HEK293 (cell line): ENCODE data around the gene CAB39.

ENCODE experiments used
- CTCF ChIA-PET: fragments of 350-600 bp; formaldehyde crosslinking; extraction: SDS; loops from one replicate; lab custom pipeline; 2021; ENCODE audit warnings: antibody characterized with exemption; lab: Yijun Ruan, JAX
- POLR2A ChIA-PET: fragments of 300-600 bp; formaldehyde crosslinking; extraction: SDS; loops from one replicate; lab custom pipeline; 2020; ENCODE audit warnings: antibody characterized with exemption, inconsistent platforms; lab: Yijun Ruan, JAX
- H3K27ac ChIP-seq: fragments of 200-500 bp; sonication (Bioruptor generic); 2 replicates; pipeline ENCODE4 v1.5.1; 2014; ENCODE audit warnings: low read depth, low read length, control low read depth, inconsistent platforms; ENCODE audit errors: extremely low read depth
- H3K36me3 ChIP-seq, 2 experiments: fragments of 200-500 bp in 1 of 2; sonication (Bioruptor generic) in 1 of 2; 1 replicate in 1 of 2; 2 replicates in 1 of 2; pipeline ENCODE4 v1.5.1; 2014 to 2017; ENCODE audit warnings: inconsistent platforms in 2 of 2, low read length in 2 of 2; ENCODE audit not compliant: control insufficient read depth in 2 of 2, insufficient read depth in 1 of 2
- H3K4me1 ChIP-seq: fragments of 200-500 bp; sonication (Bioruptor generic); 2 replicates; pipeline ENCODE4 v1.5.1; 2014; ENCODE audit warnings: mild to moderate bottlenecking, low read length, inconsistent platforms; ENCODE audit not compliant: control insufficient read depth, insufficient read depth
- H3K4me3 ChIP-seq: 2 replicates; pipeline ENCODE4 v1.5.1; 2011; ENCODE audit warnings: low read depth, mild to moderate bottlenecking, control low read depth, low read length, moderate library complexity
- H3K9me3 ChIP-seq: fragments of 200-500 bp; sonication (Bioruptor generic); 2 replicates; pipeline ENCODE4 v1.5.1; 2014; ENCODE audit warnings: low read depth, low read length, inconsistent platforms; ENCODE audit not compliant: control insufficient read depth, insufficient read depth
- HOXA7 ChIP-seq: sonication (generic); formaldehyde crosslinking; IDR thresholded peaks from 2 replicates; pipeline ENCODE4 v1.8.1; 2022; ENCODE audit warnings: missing genetic modification reagents, borderline replicate concordance
- KLF8 ChIP-seq: fragments of 450-650 bp; formaldehyde crosslinking; IDR thresholded peaks from 2 replicates; pipeline ENCODE4 v1.5.1; 2016; ENCODE audit warnings: missing biosample characterization, missing genetic modification characterization
- SP7 ChIP-seq: fragments of 450-650 bp; formaldehyde crosslinking; IDR thresholded peaks from 2 replicates; pipeline ENCODE4 v1.5.1; 2016; ENCODE audit warnings: missing biosample characterization, missing genetic modification characterization
- ZNF16 ChIP-seq: fragments of 450-650 bp; formaldehyde crosslinking; IDR thresholded peaks from 2 replicates; pipeline ENCODE4 v1.5.1; 2016; ENCODE audit warnings: low read depth, missing biosample characterization, missing genetic modification characterization
- ZNF549 ChIP-seq: fragments of 450-650 bp; IDR thresholded peaks from 2 replicates; pipeline ENCODE4 v1.5.1; 2018; ENCODE audit warnings: missing biosample characterization, missing genetic modification characterization, mild to moderate bottlenecking, inconsistent platforms, moderate library complexity
- ZNF624 ChIP-seq: fragments of 450-650 bp; formaldehyde crosslinking; IDR thresholded peaks from 2 replicates; pipeline ENCODE4 v1.5.1; 2017; ENCODE audit warnings: missing biosample characterization, missing genetic modification characterization
- ZNF660 ChIP-seq: fragments of 450-650 bp; IDR thresholded peaks from 2 replicates; pipeline ENCODE4 v1.5.1; 2018; ENCODE audit warnings: missing biosample characterization, mild to moderate bottlenecking, missing genetic modification characterization
- ZNF670 ChIP-seq: fragments of 450-650 bp; formaldehyde crosslinking; IDR thresholded peaks from 2 replicates; pipeline ENCODE4 v1.5.1; 2016; ENCODE audit warnings: missing biosample characterization, missing genetic modification characterization, low read depth
- ZNF677 ChIP-seq: fragments of 450-650 bp; IDR thresholded peaks from 2 replicates; pipeline ENCODE4 v1.5.0; 2018; ENCODE audit warnings: missing biosample characterization, mild to moderate bottlenecking, missing genetic modification characterization, moderate library complexity
- TF ChIP-seq, protein P1 (sequence below): fragments of 450-650 bp; formaldehyde crosslinking; IDR thresholded peaks from 2 replicates; pipeline ENCODE4 v1.5.1; 2017; ENCODE audit warnings: missing biosample characterization, missing genetic modification characterization
- TF ChIP-seq, protein P2 (sequence below): fragments of 450-650 bp; formaldehyde crosslinking; IDR thresholded peaks from 2 replicates; pipeline ENCODE4 v1.5.1; 2016; ENCODE audit warnings: missing biosample characterization, missing genetic modification characterization, borderline replicate concordance
- TF ChIP-seq, protein P3 (sequence below): fragments of 450-650 bp; formaldehyde crosslinking; IDR thresholded peaks from 2 replicates; pipeline ENCODE4 v1.5.1; 2016; ENCODE audit warnings: missing biosample characterization, missing genetic modification characterization
- TF ChIP-seq, protein P4 (sequence below): fragments of 450-650 bp; formaldehyde crosslinking; IDR thresholded peaks from 2 replicates; pipeline ENCODE4 v1.5.1; 2016; ENCODE audit warnings: missing biosample characterization, missing genetic modification characterization
- TF ChIP-seq, protein P5 (sequence below): fragments of 450-650 bp; formaldehyde crosslinking; IDR thresholded peaks from 2 replicates; pipeline ENCODE4 v1.5.1; 2016; ENCODE audit warnings: missing biosample characterization, missing genetic modification characterization
- TF ChIP-seq, protein P6 (sequence below): fragments of 450-650 bp; formaldehyde crosslinking; IDR thresholded peaks from 2 replicates; pipeline ENCODE4 v1.5.1; 2017; ENCODE audit warnings: missing biosample characterization, missing genetic modification characterization
- TF ChIP-seq, protein P7 (sequence below): fragments of 450-650 bp; formaldehyde crosslinking; IDR thresholded peaks from 2 replicates; pipeline ENCODE4 v1.5.1; 2016; ENCODE audit warnings: missing biosample characterization, missing genetic modification characterization
- TF ChIP-seq, protein P8 (sequence below): fragments of 450-650 bp; IDR thresholded peaks from 2 replicates; pipeline ENCODE4 v1.5.1; 2018; ENCODE audit warnings: missing biosample characterization, missing genetic modification characterization

Gene CAB39

DNA sequence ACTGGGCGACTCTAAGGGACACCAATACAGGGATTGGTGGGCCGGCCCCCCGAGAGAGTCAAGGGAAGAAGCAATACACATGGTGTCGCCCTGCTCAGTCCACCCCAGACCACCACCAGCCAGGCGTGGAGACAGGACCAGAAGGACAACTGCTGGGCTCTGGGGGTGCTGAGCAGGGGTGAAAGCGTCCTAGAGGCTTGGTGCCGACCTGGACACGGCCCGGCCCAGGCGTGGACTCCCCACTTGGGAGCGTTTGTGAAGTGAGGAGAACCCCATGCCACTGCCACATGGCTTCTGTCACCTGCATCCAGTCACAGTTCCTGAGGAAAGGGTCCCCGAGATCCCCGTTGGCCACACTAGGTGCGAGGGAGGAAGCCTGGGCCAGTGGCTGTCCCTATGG, 116.7 kb downstream of the CAB39 start:
- Histone ChIP-seq H3K9me3 (no peaks in the 10 kb centered on the region), H3K27ac (no peak overlapping the region), H3K4me3 (no peak overlapping the region), H3K36me3 (no peaks in the 10 kb centered on the region), H3K4me1 (no peaks in the 10 kb centered on the region)
- CTCF ChIA-PET: interaction anchor here (0.7 kb wide), 1 partner anchor 400 kb away, joined by 3 read pairs; no protein-coding TSS in a partner anchor
- POLR2A ChIA-PET: no interaction called here
- TF ChIP-seq ZNF660 (no peak), HOXA7 (CRISPR knock-in tag) (no peak)
- TF ChIP-seq, protein P1, sequence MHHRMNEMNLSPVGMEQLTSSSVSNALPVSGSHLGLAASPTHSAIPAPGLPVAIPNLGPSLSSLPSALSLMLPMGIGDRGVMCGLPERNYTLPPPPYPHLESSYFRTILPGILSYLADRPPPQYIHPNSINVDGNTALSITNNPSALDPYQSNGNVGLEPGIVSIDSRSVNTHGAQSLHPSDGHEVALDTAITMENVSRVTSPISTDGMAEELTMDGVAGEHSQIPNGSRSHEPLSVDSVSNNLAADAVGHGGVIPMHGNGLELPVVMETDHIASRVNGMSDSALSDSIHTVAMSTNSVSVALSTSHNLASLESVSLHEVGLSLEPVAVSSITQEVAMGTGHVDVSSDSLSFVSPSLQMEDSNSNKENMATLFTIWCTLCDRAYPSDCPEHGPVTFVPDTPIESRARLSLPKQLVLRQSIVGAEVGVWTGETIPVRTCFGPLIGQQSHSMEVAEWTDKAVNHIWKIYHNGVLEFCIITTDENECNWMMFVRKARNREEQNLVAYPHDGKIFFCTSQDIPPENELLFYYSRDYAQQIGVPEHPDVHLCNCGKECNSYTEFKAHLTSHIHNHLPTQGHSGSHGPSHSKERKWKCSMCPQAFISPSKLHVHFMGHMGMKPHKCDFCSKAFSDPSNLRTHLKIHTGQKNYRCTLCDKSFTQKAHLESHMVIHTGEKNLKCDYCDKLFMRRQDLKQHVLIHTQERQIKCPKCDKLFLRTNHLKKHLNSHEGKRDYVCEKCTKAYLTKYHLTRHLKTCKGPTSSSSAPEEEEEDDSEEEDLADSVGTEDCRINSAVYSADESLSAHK (tag by site-specific recombination): no peak
- TF ChIP-seq, protein P2, sequence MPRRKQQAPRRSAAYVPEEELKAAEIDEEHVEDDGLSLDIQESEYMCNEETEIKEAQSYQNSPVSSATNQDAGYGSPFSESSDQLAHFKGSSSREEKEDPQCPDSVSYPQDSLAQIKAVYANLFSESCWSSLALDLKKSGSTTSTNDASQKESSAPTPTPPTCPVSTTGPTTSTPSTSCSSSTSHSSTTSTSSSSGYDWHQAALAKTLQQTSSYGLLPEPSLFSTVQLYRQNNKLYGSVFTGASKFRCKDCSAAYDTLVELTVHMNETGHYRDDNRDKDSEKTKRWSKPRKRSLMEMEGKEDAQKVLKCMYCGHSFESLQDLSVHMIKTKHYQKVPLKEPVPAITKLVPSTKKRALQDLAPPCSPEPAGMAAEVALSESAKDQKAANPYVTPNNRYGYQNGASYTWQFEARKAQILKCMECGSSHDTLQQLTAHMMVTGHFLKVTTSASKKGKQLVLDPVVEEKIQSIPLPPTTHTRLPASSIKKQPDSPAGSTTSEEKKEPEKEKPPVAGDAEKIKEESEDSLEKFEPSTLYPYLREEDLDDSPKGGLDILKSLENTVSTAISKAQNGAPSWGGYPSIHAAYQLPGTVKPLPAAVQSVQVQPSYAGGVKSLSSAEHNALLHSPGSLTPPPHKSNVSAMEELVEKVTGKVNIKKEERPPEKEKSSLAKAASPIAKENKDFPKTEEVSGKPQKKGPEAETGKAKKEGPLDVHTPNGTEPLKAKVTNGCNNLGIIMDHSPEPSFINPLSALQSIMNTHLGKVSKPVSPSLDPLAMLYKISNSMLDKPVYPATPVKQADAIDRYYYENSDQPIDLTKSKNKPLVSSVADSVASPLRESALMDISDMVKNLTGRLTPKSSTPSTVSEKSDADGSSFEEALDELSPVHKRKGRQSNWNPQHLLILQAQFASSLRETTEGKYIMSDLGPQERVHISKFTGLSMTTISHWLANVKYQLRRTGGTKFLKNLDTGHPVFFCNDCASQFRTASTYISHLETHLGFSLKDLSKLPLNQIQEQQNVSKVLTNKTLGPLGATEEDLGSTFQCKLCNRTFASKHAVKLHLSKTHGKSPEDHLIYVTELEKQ (tag by site-specific recombination): no peak

DNA sequence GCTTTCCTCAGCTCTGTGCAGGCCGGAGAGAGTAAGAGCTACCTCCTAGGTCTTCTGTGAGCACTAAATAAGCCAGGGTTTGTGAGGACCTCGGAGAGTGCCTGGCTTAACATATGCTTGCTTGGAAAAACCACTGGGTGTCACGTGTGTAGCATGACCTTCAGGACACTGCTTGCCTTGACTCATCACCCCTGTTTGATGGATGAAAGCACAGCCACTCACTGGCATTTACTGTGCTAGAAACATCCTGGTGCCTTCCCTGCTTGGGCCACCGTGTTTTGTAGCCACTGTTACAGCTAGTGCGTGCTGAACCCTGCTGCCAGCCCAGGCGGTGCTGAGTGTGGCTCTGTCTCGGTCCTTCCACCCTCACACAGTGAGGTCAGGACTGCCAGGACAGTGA, 117.3 kb downstream of the CAB39 start:
- no peaks in the 10 kb centered on the region for H3K36me3 ChIP-seq
- H3K9me3 ChIP-seq: no peaks in the 10 kb centered on the region
- TF ChIP-seq, protein P3, sequence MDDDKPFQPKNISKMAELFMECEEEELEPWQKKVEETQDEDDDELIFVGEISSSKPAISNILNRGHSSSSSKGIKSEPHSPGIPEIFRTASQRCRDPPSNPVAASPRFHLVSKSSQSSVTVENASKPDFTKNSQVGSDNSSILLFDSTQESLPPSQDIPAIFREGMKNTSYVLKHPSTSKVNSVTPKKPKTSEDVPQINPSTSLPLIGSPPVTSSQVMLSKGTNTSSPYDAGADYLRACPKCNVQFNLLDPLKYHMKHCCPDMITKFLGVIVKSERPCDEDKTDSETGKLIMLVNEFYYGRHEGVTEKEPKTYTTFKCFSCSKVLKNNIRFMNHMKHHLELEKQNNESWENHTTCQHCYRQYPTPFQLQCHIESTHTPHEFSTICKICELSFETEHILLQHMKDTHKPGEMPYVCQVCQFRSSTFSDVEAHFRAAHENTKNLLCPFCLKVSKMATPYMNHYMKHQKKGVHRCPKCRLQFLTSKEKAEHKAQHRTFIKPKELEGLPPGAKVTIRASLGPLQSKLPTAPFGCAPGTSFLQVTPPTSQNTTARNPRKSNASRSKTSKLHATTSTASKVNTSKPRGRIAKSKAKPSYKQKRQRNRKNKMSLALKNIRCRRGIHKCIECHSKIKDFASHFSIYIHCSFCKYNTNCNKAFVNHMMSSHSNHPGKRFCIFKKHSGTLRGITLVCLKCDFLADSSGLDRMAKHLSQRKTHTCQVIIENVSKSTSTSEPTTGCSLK (tag by site-specific recombination): no peak
- TF ChIP-seq ZNF677 (no peak), ZNF624 (no peak), ZNF549 (tag by site-specific recombination) (no peak), KLF8 (tag by site-specific recombination) (no peak), ZNF670 (no peak), SP7 (tag by site-specific recombination) (no peak), ZNF16 (tag by site-specific recombination) (no peak)
- TF ChIP-seq, protein P4, sequence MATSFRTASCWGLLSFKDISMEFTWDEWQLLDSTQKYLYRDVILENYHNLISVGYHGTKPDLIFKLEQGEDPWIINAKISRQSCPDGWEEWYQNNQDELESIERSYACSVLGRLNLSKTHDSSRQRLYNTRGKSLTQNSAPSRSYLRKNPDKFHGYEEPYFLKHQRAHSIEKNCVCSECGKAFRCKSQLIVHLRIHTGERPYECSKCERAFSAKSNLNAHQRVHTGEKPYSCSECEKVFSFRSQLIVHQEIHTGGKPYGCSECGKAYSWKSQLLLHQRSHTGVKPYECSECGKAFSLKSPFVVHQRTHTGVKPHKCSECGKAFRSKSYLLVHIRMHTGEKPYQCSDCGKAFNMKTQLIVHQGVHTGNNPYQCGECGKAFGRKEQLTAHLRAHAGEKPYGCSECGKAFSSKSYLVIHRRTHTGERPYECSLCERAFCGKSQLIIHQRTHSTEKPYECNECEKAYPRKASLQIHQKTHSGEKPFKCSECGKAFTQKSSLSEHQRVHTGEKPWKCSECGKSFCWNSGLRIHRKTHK: no peak
- TF ChIP-seq, protein P5, sequence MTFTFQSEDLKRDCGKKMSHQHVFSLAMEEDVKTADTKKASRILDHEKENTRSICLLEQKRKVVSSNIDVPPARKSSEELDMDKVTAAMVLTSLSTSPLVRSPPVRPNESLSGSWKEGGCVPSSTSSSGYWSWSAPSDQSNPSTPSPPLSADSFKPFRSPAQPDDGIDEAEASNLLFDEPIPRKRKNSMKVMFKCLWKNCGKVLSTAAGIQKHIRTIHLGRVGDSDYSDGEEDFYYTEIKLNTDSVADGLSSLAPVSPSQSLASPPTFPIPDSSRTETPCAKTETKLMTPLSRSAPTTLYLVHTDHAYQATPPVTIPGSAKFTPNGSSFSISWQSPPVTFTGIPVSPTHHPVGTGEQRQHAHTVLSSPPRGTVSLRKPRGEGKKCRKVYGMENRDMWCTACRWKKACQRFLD (tag by site-specific recombination): no peak
- TF ChIP-seq, protein P6, sequence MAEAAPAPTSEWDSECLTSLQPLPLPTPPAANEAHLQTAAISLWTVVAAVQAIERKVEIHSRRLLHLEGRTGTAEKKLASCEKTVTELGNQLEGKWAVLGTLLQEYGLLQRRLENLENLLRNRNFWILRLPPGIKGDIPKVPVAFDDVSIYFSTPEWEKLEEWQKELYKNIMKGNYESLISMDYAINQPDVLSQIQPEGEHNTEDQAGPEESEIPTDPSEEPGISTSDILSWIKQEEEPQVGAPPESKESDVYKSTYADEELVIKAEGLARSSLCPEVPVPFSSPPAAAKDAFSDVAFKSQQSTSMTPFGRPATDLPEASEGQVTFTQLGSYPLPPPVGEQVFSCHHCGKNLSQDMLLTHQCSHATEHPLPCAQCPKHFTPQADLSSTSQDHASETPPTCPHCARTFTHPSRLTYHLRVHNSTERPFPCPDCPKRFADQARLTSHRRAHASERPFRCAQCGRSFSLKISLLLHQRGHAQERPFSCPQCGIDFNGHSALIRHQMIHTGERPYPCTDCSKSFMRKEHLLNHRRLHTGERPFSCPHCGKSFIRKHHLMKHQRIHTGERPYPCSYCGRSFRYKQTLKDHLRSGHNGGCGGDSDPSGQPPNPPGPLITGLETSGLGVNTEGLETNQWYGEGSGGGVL (tag by site-specific recombination): no peak
- TF ChIP-seq, protein P7, sequence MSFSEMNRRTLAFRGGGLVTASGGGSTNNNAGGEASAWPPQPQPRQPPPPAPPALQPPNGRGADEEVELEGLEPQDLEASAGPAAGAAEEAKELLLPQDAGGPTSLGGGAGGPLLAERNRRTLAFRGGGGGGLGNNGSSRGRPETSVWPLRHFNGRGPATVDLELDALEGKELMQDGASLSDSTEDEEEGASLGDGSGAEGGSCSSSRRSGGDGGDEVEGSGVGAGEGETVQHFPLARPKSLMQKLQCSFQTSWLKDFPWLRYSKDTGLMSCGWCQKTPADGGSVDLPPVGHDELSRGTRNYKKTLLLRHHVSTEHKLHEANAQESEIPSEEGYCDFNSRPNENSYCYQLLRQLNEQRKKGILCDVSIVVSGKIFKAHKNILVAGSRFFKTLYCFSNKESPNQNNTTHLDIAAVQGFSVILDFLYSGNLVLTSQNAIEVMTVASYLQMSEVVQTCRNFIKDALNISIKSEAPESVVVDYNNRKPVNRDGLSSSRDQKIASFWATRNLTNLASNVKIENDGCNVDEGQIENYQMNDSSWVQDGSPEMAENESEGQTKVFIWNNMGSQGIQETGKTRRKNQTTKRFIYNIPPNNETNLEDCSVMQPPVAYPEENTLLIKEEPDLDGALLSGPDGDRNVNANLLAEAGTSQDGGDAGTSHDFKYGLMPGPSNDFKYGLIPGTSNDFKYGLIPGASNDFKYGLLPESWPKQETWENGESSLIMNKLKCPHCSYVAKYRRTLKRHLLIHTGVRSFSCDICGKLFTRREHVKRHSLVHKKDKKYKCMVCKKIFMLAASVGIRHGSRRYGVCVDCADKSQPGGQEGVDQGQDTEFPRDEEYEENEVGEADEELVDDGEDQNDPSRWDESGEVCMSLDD (tag by site-specific recombination): no peak
- TF ChIP-seq, protein P8, sequence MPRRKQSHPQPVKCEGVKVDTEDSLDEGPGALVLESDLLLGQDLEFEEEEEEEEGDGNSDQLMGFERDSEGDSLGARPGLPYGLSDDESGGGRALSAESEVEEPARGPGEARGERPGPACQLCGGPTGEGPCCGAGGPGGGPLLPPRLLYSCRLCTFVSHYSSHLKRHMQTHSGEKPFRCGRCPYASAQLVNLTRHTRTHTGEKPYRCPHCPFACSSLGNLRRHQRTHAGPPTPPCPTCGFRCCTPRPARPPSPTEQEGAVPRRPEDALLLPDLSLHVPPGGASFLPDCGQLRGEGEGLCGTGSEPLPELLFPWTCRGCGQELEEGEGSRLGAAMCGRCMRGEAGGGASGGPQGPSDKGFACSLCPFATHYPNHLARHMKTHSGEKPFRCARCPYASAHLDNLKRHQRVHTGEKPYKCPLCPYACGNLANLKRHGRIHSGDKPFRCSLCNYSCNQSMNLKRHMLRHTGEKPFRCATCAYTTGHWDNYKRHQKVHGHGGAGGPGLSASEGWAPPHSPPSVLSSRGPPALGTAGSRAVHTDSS (tag by site-specific recombination): no peak
- ChIA-PET CTCF (interaction anchor here (2.8 kb wide), 1 partner anchor 158 kb away, joined by 7 read pairs; no protein-coding TSS in a partner anchor), POLR2A (no interaction called here)
- no peak overlapping the region for H3K27ac ChIP-seq
- no peak overlapping the region for H3K4me3 ChIP-seq
- no peaks in the 10 kb centered on the region for H3K4me1 ChIP-seq
